Measurements from ENCODE around the gene C2CD5.

DNA sequence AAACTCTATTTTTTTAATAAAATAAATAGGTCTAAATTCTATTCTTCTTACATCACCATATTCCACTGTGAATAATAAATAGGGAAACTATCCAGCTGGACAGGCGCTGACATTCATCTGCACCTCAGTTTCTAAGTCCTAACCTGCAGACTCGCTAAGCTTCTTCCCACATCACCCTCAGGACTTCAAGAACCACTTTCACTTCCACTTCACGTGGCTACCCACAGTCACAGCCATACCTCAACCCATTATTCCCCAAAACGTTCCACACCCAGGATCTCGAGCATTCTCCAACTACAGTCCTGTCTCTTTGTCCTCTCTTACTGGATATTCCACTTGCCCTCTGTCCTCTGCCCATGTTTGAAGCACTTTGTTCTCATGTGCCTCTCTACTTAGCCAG, 71.1 kb downstream of the C2CD5 start:
- TF ChIP-seq, protein P1, sequence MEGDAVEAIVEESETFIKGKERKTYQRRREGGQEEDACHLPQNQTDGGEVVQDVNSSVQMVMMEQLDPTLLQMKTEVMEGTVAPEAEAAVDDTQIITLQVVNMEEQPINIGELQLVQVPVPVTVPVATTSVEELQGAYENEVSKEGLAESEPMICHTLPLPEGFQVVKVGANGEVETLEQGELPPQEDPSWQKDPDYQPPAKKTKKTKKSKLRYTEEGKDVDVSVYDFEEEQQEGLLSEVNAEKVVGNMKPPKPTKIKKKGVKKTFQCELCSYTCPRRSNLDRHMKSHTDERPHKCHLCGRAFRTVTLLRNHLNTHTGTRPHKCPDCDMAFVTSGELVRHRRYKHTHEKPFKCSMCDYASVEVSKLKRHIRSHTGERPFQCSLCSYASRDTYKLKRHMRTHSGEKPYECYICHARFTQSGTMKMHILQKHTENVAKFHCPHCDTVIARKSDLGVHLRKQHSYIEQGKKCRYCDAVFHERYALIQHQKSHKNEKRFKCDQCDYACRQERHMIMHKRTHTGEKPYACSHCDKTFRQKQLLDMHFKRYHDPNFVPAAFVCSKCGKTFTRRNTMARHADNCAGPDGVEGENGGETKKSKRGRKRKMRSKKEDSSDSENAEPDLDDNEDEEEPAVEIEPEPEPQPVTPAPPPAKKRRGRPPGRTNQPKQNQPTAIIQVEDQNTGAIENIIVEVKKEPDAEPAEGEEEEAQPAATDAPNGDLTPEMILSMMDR (IDR thresholded peaks at IDR 0.05) = no peak
- no peak for TF ChIP-seq ZFX (IDR thresholded peaks at IDR 0.05; ENCODE audit: borderline replicate concordance)
